ENCODE measurements around the gene PPP2R2C.
A peak's percentile ranks its signal among the peaks of the same experiment; 100 is the strongest.

Gene PPP2R2C

DNA sequence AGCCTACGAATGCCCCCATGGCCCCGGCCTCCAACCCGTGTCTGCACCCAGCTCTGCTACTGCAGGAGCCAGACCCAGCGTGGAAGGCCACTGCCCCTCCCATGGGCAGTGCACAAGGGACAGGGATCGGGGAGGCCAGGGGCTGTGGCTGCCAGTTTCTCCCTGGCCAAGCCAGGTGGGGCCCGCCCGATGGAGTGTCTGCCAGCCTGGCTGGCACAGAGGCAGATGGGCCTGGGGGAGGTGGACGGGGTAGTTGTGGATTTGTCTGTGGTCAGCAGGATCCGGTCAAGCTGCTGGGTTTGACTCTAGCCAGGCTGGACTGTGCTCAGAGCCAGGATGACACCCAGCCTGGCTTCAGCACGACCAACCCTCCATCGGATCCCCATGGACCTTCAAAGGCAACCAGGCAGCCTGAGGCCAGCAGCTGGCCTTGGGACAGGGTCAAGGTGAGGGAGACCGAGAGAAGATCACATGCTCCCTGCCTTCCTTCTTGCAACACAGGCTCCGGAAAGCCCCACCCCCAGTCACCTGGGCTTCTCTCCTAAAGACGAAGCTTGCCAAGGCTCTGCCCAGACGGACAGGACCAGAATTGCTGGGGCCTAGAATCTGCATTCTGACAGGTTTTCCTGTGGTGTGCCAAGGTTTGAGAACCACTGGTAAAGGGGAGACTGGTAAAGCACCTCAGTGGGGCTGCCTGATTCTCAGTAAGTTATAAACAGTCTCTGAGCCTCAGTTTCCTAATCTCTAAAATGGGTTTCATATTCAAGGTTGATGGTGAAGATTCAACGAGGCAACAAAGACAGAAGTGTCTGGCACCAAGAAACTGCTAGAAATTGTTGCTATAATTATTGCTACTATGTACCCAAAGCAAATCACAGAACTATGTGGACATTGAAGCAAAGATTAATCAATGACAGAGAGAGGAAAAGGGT is 78.6 kb downstream of the PPP2R2C start:
- DNase-seq: no peak

DNA sequence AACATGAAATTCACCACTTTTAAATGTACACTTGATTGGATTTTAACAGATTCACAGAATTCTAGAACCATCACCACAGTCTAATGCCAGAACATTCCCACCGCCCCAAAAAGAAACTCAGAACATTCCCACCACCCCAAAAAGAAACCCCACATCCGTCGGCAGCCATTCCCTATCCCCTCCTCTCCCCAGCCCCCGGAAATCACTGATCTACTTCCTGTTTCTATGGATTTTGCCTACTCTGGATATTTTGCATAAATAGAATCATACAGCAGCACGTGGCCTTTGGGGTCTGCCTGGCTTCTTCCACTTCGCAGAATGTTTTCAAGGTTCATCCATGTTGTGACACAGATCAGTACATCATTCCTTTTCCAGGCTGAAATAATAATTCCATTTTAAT is 79.3 kb downstream of the PPP2R2C start:
- no peak for DNase-seq

DNA sequence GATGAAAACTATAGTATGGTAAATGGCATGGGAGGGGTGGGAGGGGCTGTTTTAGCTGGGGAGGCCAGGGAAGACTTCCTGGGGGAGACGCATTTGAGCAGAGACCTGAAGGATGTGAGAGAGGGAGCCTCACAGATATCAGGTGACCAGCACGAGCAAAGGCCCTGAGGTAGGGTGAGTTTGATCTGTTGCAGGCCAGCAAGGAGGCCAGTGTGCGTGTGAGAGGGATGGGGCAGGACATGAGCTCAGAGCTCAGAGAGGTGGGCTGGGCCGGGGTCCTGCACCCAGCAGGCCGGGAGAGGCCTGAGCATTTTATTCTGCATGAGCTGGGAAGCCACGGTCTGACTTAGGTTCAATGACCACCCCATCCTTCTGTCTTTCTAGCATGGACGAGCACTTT is 80.0 kb downstream of the PPP2R2C start:
- DNase-seq: no peak

DNA sequence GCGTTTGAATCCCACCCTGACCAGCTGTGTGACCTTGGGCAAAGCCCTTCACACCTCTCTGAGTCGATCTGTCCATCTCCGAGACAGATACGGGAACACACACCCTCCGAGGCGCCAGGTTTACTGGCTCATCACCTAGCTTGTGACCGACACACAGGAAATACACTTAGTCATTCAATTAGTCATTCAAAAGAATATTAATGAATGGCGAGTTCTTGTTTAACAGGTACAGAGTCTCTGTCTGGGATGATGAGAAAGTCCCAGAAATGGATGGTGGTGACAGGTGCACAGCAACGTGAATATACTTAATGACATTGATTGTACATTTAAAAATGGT is 80.6 kb downstream of the PPP2R2C start:
- peak; percentile 53 for DNase-seq

DNA sequence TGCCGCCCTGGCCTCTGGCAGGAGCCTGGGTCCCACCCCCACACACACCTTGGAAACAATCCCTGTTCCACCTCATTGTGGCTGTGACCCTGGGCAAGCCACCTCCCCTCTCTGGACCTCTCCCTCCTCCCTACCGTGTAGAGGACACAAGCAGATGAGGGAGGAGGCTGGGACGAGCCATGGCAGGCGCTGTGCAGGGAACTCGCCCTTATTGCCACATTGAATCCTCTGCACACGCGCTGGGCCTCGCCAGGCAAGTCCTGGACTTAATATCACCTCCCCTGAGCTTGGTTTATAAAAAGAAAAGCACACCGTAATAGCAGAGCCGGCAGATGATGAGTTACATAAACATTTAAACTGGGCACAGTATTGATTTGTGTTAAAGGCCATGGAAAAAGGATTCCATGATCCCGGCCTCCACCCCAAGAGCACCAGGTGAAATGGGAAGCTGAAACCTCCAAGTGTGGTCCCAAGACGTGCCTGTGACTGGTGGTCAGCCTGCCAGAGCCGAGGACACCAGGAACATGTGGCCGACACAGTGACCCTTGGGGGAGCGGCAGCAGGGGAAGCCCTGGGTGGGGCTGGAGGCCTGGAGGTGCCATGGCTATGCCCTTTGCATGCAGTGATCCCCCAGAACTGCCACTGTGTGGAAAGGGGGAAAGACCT is 81.1 kb downstream of the PPP2R2C start:
- no peak for DNase-seq

DNA sequence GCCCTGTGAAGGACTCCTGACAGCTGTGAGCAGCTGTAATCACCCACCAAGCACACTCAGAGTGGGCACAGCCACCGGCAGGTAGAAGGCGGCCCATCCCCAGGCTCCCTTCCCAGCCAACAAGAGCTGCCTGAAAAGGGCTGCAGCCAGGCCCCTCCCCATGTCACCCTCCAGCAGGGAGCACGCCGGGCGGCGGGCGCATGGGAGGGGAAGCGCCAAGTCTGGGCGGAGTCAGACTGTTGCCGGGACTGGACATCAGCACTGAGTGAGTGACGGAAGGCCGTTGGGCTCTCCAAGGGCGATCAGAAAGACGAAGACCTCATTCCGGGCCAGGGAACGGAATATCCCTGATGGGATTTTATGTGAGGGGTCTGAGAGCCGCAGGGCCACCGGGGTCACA is 82.1 kb downstream of the PPP2R2C start:
- no peak for DNase-seq

DNA sequence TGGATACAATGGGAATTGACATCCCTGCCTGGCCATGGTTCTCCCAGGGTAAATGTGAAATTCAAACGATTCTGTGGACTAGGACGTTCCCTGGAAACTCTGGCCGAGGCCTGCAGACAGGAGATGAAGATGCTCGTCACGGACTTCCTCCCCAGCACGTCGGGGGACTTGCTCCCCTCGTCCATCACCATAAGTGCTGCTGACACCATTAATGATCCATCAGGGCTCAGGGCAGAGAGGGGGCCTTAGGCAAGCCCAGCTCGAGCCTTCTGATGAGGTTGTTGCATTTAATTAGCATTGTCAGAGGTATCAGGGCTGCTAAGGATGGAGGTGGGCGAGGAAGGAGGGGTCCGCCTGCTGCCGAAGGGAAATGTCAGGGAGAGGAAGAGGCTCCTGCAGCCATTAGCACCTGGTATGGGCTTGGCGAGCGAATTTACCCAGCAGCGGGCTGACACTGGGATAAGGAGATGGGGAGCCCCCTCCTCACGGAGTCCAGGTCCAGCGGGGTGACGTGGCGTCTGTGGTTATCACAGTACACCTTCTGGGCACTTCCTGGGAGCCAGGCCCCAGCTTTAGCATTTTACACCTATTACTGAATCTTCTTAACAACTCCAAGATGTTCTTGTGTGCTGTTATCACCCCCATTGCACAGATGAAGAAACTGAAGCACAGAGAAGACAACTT is 83.1 kb downstream of the PPP2R2C start:
- no peak for DNase-seq

DNA sequence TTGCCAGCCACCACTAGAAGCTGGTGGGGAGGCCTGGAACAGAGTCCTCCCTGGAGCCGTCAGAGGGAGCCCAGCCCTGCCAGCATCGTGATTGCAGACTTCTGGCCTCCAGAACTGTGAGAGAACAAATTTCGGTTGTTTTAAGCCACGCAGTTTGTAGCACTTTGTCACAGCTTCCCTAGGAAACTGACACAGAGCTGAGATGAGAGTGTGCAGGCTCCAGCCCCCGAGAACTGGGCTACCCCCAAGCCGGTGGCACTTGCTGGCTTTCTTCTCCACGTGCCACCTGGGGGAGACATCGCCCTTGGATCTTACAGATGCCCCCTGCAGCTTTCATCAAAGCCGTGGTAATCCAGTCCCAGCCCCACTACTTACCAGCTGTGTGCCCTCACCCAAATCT is 83.7 kb downstream of the PPP2R2C start:
- no peak for DNase-seq

DNA sequence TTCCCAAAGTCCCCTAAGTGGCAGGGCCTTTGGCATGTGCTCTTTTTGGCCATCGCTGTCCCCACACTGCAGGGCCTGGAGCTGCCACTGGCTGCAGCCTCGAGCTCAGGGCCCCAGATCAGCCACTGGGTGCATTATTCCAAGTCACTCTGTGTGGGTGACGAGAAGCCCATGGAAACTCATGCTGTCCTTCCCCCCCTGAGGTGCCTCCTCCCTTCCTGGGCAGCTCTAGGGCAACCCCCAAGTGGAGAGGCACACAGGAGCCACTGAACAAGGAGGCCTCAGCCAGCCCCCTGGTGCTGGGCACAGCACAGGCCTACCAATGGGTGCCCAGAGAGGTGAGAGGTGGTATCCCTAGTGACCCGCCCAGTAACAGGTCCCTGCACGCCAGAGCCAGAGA is 84.5 kb downstream of the PPP2R2C start:
- no peak for DNase-seq

DNA sequence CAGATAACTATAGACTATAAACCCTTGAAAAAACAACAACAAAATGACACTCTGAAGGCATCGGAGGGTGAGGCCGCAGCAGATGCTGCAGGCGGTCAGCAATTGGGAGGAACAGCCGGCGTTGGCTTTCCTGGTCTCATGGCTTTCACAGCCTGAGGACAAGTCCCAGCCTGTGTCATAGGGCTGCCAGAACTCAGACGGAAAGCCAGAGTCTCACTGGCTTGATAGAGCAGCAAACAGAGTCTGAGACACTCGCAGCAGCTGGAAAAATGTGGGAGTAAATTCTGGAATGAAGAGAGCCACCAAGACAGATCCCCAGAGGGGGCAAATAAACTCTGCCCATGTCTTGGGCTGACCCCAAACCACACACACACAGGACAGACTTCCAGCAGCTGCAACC is 86.3 kb downstream of the PPP2R2C start:
- DNase-seq: no peak

DNA sequence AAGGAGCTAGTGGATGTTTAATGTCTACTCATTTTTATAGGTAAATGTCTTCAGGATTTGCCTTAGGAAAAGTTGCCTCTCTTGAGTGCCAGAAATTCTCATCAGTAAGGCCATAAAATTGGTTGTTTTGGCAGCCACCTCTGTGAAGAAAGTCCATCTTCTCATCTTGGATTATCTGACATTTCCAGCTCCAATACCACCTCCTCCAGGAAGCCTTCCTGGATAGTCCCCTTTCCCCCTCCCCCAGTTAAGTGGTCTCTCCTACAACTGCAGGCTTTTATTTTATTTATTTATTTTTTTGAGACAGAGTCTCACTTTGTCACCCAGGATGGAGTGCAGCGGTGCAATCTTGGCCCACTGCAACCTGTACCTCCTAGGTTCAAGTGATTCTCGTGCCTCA is 87.1 kb downstream of the PPP2R2C start:
- no peak for DNase-seq

DNA sequence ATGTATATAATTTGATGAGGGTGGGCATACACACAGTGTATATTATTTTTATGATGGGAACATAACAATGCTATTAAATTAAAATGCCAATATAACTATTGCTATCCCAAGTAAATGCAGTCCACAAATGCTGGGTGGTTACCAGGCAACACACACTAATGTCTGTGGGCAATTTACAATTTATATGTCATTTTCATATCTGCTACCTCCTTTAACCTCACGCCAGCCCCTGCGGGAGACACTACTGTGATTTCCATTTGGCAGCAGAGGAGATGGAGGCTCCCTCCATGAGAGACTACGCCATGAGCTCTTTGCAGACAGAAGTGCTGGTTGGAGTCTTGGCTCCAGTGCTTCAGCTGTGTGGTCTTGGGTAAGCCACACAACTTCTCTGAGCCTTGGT is 87.9 kb downstream of the PPP2R2C start:
- DNase-seq: no peak

DNA sequence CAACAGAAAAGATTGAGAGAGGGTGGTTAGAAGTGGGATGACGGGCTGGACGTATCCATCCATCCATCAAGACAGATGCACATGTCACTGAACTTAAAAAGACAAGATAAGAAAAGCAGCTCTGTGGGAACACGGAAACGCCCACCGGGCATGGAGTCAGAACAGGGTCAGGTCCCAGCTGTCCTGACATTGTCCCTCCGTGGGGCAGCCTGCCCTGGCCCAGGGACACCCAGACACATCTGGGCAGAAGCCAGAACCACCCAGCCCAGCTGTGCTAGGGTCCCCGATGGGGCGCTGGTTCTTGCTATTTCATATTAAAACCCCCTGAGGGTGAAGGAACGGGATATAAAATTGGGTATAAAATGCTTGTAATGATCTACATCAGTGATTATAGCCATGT is 88.5 kb downstream of the PPP2R2C start:
- no peak for DNase-seq

DNA sequence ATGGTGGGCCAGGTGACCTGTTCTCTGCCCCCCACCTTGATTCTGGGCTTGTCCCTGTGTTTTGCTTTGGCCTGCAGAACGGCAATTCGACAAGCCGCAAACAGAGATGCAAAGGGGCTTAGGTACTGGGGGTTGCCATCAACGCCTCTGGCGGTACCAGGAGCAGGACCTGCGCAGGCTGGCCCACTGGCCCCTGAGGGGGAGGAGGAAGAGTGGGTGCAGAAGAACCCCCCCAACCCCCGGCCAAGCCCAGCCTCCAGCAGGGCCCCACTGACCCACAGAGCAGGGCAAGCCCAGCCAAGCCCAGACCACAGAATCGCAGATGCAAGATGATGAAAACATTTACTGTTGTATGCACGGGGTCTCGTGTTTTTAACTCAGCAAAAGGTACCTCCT is 89.4 kb downstream of the PPP2R2C start:
- no peak for DNase-seq

DNA sequence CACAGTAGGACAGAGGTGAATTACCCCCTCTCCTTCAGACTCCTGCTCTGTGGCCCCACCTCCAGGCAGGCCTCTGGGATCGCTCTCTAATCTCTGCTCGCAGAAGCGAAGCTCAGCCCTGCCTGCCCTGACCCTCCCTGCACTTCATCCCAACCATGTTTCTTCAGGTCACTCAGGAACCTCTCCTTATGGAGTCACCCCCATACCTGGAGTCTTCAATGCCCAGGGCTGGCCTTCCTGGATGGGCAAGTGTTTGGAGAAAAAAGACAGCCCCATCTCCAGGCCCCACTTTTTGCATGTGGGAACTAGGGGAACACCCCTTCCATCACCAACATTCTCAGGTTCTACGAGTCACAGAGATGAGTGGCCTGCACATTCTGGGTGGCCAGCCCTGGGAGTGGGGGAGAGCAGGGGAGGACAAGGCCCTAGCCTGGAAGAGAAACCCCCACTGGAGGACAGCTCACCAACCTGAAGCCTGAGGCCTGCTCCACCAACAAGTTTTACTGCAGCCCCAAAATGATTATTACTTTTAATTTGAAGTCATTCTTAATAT is 90.8 kb downstream of the PPP2R2C start:
- no peak for DNase-seq

DNA sequence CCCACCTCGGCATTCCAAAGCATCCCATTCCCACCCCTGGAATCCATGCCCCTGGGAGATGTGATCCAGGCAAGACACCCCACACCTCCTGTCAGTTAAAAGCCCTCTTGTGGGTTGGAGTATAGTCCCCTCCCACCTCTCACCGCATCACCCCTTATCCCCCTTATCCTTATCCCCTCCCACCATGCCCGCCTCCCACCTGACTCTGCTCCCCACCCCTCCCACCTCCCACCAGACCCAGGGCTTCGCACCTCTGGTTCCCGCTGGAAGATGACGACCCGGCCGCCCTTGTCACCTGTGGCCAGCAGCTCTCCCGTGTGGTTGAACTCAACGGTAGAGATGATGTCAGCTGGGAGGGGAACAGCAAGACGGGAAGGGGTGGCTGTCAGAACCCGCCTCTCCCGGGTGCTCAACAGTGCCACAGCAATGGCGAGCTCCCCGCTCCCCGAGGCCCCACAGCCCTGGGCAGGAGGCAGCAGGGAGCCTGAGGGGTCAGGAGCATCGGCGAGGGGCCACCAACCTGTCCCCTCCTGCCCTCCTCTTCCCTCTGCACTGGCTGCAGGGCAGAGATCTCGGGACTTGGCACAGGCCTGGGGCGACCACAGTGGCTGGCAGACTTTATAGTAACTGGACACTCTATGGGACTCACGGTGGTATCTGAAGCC is 91.5 kb downstream of the PPP2R2C start:
- no peak for DNase-seq

DNA sequence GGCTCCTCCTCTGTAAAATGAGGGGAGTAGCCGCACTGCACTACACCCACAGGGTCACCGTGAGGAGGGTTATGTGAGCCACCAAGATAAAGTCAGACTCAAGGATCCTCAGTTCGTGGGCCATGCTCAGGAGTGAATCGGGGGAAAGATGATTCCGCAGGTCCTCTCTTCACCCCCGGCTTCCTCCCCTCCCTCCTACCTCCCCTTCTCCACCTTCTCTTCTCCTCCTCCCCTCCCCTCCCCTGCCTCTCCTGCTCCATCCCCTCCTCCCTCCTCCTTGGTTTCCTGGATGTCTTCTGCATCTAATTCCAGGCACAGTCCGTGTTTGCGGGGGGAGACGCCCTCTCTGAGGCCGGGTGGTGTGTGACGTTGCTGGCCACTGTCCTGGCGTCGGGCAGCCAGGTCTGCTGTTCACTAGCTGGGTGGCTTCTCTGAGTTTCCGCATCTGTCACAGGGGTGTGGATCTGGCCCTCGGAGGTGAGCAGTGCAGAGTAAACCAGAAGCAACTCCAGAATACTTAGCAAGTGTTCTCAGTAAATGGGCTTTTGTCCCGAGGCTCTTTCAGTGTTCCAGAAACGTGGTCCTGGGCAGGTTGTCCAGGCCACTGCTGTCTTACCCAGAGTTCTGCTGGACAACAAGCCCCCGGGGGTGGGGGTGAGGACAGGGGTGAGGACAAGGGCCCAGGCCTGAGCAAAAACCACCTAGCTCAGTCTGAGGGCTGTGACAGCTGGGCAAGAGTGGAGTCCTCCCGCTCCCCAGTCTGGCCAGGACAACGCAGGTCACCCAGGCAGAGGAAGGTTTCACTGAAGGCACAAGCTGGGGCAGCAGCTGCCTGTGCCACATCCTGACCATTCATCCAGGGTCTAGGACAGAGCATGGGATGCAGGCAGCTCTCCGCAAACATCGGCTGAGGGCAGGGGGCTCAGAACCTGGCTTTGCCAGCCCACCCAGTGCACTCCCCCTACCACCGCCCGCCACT is 92.4 kb downstream of the PPP2R2C start:
- DNase-seq: no peak

DNA sequence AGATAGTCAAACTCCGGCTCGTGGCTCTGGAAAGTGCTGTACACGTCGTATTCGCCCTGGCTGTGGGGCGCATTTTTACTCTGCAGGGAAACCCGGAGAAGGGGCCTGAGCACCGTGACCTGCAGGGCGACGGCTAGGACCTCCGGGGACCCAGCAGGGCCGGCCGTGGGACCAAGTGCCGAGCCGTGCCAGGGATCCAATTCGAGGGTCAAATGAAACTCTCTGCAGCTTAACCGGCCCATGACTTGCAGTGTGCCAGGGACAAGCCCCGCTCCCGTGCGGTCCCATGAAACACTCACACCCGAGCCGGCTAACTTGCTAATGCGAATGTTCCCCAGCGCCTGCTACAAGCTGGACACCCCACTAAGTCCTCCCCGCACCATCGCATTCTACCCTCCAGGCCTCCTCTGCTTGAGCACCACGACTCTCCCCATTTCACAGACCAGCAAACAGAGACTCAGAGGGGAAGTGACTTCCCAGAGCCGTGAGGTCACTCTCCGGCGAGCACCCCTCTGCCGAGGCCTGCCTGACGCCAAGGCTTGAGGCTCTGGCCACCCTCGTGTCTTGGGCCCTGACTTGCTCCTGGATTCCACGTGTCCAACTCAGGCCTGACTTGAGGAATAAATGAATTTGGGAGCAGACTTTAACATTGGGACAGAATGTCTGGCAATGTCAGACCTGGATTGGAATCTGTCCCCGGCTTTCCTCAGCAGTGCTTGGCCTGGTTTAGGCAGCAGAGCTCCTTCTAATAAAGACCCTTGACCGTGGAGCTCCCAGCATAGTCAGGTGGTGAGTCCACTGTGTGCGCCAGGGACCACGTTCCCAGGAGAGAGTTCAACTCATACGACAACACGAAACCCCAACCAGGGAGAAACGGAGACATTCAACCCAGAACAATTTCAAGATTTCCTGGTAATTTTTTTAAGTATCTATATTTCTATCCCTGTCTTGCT is 93.6 kb downstream of the PPP2R2C start:
- no peak for DNase-seq

DNA sequence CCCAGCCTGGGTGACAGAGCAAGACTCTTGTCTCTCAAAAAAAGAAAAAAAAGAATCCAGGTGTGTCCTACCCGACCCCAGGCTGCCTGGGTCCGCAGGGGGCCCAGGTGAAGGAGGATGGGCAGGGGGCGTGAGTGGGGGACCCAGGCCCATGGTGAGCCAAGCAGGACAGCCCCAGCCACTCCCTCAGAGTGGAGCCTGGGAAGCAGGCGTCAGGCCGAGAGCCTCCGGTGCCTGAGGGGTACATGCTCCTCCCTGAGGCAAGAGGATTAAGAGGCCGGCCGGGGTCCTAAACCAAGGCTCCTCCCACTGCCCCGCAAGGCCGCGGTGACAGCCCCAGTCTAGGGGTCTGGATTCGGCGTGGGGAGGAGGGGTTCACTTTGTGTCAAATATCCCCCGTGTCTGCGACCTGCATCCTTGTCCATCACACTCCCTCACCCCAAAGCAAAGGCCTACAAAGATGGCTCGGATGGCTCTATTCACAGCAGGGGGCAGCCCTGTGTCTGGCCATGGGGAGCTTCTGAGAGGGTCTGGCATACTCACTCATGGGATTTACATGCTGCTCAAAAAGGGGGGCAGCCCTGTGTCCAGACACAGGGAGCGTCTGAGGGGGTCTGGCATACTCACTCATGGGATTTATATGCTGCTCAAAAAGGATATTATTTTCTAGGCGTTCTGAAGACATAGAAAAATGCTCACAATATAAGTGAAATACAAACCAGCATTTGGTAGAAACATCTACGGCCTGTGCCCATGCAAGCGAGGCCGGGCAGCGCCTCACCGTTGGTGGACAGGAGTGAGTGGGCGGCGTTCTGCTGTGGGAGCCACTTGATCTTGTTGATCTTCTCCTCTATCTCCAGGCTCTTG is 94.6 kb downstream of the PPP2R2C start:
- DNase-seq: no peak
